IMR-90 (cell line): ENCODE results near the gene CDH23.

Source experiments
- BHLHE40 ChIP-seq: fragments of 150-350 bp; IDR thresholded peaks from 2 replicates; pipeline ENCODE4 v1.6.1; 2016; ENCODE audit warnings: mild to moderate bottlenecking, low read depth, low read length
- CEBPB ChIP-seq: IDR thresholded peaks from 2 replicates; pipeline ENCODE4 v1.6.1; 2012; ENCODE audit warnings: low read depth, low read length, improper control_type of control experiment
- CHD1 ChIP-seq: IDR thresholded peaks from 2 replicates; pipeline ENCODE4 v1.6.1; 2012; ENCODE audit warnings: low read depth, low read length, improper control_type of control experiment
- CTCF ChIP-seq: conservative IDR thresholded peaks from 2 replicates; pipeline ENCODE4 v1.5.1; 2012; ENCODE audit warnings: mild to moderate bottlenecking, low read depth, low read length, improper control_type of control experiment
- ELK1 ChIP-seq: fragments of 150-350 bp; IDR thresholded peaks from 2 replicates; pipeline ENCODE4 v1.6.1; 2016; ENCODE audit warnings: low read depth, mild to moderate bottlenecking, low read length, moderate library complexity, borderline replicate concordance
- FOS ChIP-seq: fragments of 150-350 bp; IDR thresholded peaks from 2 replicates; pipeline ENCODE4 v1.6.1; 2016; ENCODE audit warnings: low read depth, low read length
- MAZ ChIP-seq: IDR thresholded peaks from 2 replicates; pipeline ENCODE4 v1.6.1; 2012; ENCODE audit warnings: low read depth, mild to moderate bottlenecking, low read length, improper control_type of control experiment, moderate library complexity, borderline replicate concordance
- MXI1 ChIP-seq: IDR thresholded peaks from 2 replicates; pipeline ENCODE4 v1.6.1; 2012; ENCODE audit warnings: low read depth, mild to moderate bottlenecking, low read length, moderate library complexity, borderline replicate concordance
- POLR2A ChIP-seq: IDR thresholded peaks from 2 replicates; pipeline ENCODE4 v1.6.1; 2012; ENCODE audit warnings: mild to moderate bottlenecking, low read depth, low read length
- RAD21 ChIP-seq: IDR thresholded peaks from 2 replicates; pipeline ENCODE4 v1.6.1; 2012; ENCODE audit warnings: low read length, improper control_type of control experiment
- RFX5 ChIP-seq: IDR thresholded peaks from 2 replicates; pipeline ENCODE4 v1.8.0; 2012; ENCODE audit warnings: low read depth, mild to moderate bottlenecking, low read length, moderate library complexity
- SMC3 ChIP-seq: fragments of 150-350 bp; IDR thresholded peaks from 2 replicates; pipeline ENCODE4 v1.6.1; 2016; ENCODE audit warnings: low read depth, mild to moderate bottlenecking, antibody characterized with exemption, low read length, moderate library complexity

- TF ChIP-seq CTCF, result no peak
- TF ChIP-seq MXI1, result no peak
- no peak for TF ChIP-seq BHLHE40
- TF ChIP-seq POLR2A, result no peak
- no peak for TF ChIP-seq FOS
- no peak for TF ChIP-seq MAZ
- no peak for TF ChIP-seq RAD21
- TF ChIP-seq RFX5, result no peak
- TF ChIP-seq CEBPB, result no peak
- no peak for TF ChIP-seq CHD1
- no peak for TF ChIP-seq SMC3
- TF ChIP-seq ELK1, result no peak
Observed at GRCh38 chr10:71367271-71367670, 29.4 kb upstream of the CDH23 start.
